HEK293T (cell line): ENCODE measurements around the gene VPS35L.
"Not testable (repeated sequence)": the region's sequence is repeated elsewhere in the genome, so short reads cannot be mapped to it uniquely, and the experiment has no call there.

Experiments used
- CTCF ChIA-PET: fragments of 350-600 bp; formaldehyde crosslinking; extraction: SDS; loops from one replicate; lab custom pipeline; 2021; ENCODE audit warnings: antibody characterized with exemption, inconsistent platforms; lab: Yijun Ruan, JAX
- POLR2A ChIA-PET: fragments of 350-600 bp; formaldehyde crosslinking; extraction: SDS; loops from one replicate; lab custom pipeline; 2020; ENCODE audit warnings: antibody characterized with exemption, inconsistent platforms; lab: Yijun Ruan, JAX
- DNase-seq: peaks from one replicate; pipeline ENCODE4 v3.0.0; 2012; ENCODE audit warnings: mixed read lengths; ENCODE audit errors: extremely low spot score
- ARNT ChIP-seq: fragments of 450-650 bp; IDR thresholded peaks from 2 replicates; pipeline ENCODE4 v1.6.1; 2017; ENCODE audit warnings: mild to moderate bottlenecking
- BHLHE40 ChIP-seq: fragments of 450-650 bp; IDR thresholded peaks from 2 replicates; pipeline ENCODE4 v1.6.1; 2016; ENCODE audit warnings: mild to moderate bottlenecking, moderate library complexity, borderline replicate concordance
- CTBP1 ChIP-seq: fragments of 450-650 bp; IDR thresholded peaks from 2 replicates; pipeline ENCODE4 v1.6.1; 2016; ENCODE audit warnings: borderline replicate concordance
- ELF4 ChIP-seq: fragments of 450-650 bp; IDR thresholded peaks from 2 replicates; pipeline ENCODE4 v1.6.1; 2017; ENCODE audit warnings: antibody characterized with exemption
- FOXA1 ChIP-seq: fragments of 450-650 bp; IDR thresholded peaks from 2 replicates; pipeline ENCODE4 v1.6.1; 2016; ENCODE audit warnings: mild to moderate bottlenecking
- FOXK2 ChIP-seq: fragments of 450-650 bp; IDR thresholded peaks from 2 replicates; pipeline ENCODE4 v1.6.1; 2016; ENCODE audit warnings: mild to moderate bottlenecking
- FOXM1 ChIP-seq: fragments of 450-650 bp; IDR thresholded peaks from 2 replicates; pipeline ENCODE4 v1.6.1; 2017; ENCODE audit warnings: mild to moderate bottlenecking, borderline replicate concordance
- HDGF ChIP-seq: fragments of 450-650 bp; IDR thresholded peaks from 2 replicates; pipeline ENCODE4 v1.6.1; 2017; ENCODE audit warnings: antibody characterized with exemption, borderline replicate concordance
- L3MBTL2 ChIP-seq: fragments of 450-650 bp; conservative IDR thresholded peaks from 2 replicates; pipeline ENCODE4 v1.6.1; 2016; ENCODE audit warnings: mild to moderate bottlenecking
- LEF1 ChIP-seq: fragments of 450-650 bp; IDR thresholded peaks from 2 replicates; pipeline ENCODE4 v1.6.1; 2017; ENCODE audit warnings: mild to moderate bottlenecking, borderline replicate concordance
- NFRKB ChIP-seq: fragments of 450-650 bp; IDR thresholded peaks from 2 replicates; pipeline ENCODE4 v1.6.1; 2016; ENCODE audit warnings: mild to moderate bottlenecking, moderate library complexity
- SP1 ChIP-seq: fragments of 450-650 bp; IDR thresholded peaks from 2 replicates; pipeline ENCODE4 v1.6.1; 2017
- SUZ12 ChIP-seq: fragments of 450-650 bp; IDR thresholded peaks from 2 replicates; pipeline ENCODE4 v1.6.1; 2016; ENCODE audit warnings: mild to moderate bottlenecking
- TARDBP ChIP-seq: fragments of 450-650 bp; IDR thresholded peaks from 2 replicates; pipeline ENCODE4 v1.6.1; 2016
- ZNF384 ChIP-seq: fragments of 450-650 bp; IDR thresholded peaks from 2 replicates; pipeline ENCODE4 v1.6.1; 2016
- TF ChIP-seq, protein P1 (sequence below): fragments of 450-650 bp; IDR thresholded peaks from 2 replicates; pipeline ENCODE4 v1.6.1; 2016

Gene VPS35L

DNA sequence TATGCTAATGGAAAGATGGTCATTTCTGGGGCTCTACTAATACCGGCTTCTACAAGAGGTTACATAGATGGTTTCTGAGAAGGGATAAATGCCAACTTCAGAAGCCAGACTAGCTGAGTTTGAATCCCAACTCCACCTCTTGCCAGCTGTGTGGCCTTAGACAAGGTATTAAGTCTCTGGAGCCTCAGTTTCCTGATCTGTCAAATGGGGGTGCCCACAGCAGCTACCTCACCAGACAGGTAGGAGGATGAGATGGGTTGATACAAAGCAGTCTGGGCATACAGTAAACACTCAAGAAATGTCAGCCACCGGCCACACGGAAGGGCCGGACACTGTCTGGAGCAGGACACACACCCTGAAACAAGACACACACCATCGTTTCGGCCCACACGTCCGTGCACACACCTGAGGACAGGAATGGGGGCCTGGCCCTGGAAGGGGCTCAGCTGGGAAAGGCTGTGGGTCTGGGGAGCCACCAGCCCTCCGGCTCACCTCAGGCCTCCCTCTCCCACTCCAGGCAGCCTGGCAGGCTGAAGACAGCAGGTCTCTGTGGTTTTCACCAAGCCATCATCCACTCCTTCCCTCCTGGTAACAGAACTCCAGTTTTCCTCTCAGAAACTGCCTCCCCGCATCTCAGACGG lies 157.0 kb downstream of the VPS35L start:
- ChIA-PET POLR2A (no interaction called here), CTCF (no interaction called here)
- DNase-seq, result no peak
- TF ChIP-seq LEF1 (no peak), FOXK2 (no peak), BHLHE40 (no peak), ELF4 (no peak), L3MBTL2 (no peak), TARDBP (no peak), SUZ12 (no peak), SP1 (no peak), CTBP1 (no peak), FOXA1 (no peak), ZNF384 (no peak), FOXM1 (no peak), HDGF (no peak), ARNT (no peak), NFRKB (no peak)
- TF ChIP-seq, protein P1, sequence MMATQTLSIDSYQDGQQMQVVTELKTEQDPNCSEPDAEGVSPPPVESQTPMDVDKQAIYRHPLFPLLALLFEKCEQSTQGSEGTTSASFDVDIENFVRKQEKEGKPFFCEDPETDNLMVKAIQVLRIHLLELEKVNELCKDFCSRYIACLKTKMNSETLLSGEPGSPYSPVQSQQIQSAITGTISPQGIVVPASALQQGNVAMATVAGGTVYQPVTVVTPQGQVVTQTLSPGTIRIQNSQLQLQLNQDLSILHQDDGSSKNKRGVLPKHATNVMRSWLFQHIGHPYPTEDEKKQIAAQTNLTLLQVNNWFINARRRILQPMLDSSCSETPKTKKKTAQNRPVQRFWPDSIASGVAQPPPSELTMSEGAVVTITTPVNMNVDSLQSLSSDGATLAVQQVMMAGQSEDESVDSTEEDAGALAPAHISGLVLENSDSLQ, result no peak

DNA sequence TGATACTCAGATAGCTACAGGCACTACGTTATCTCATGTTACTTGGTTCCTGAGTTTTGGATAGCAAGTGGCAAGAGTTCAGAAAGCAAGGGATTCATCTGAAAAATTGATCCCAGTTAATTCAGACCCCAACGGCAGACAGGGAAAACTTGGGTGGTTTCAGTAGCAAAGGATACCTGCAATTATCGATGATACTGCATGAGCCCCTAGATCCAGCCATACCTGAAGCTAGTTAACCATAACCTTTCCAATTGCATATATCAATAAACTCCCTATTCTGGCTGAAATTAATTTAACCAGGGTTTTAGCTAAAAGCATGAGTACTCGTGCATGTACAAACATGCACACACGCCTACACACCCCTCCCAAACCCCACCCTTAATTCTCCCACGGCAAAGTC lies 158.2 kb downstream of the VPS35L start:
- POLR2A ChIA-PET, result interaction anchor here (0.9 kb wide), 1 partner anchor 14 kb away, joined by 3 read pairs; no protein-coding TSS in a partner anchor
- no peak for DNase-seq
- TF ChIP-seq NFRKB (no peak), BHLHE40 (no peak), LEF1 (no peak), ARNT (no peak), FOXA1 (no peak), ZNF384 (no peak), CTBP1 (no peak), FOXM1 (no peak), ELF4 (no peak)
- CTCF ChIA-PET, result no interaction called here

DNA sequence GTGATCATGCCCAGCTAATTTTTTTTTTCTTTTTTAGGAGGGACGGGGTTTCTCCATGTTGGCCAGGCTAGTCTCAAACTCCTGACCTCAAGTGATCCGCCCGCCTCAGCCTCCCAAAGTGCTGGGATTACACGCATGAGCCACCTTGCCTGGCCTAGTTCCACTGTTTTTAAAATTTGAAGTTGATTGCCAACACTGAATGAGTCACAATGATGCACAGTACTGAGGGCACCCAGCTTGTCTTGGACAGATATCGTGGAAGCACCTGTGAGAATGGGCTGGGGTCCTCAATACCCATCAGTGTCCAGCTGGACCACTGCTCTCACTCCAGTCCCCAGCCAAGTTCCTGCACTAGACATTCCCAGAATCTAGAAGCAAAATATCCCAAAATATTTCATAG lies 160.1 kb downstream of the VPS35L start:
- no peak for TF ChIP-seq TARDBP
- no peak for TF ChIP-seq FOXK2
- TF ChIP-seq FOXA1, result no peak
- no peak for TF ChIP-seq HDGF
- no peak for TF ChIP-seq SP1
- TF ChIP-seq ARNT, result no peak
- TF ChIP-seq NFRKB, result no peak
- TF ChIP-seq LEF1, result no peak
- TF ChIP-seq, protein P1, result no peak
- no peak for TF ChIP-seq ZNF384
- no peak for TF ChIP-seq L3MBTL2
- no peak for TF ChIP-seq ELF4
- no peak for TF ChIP-seq FOXM1
- no peak for TF ChIP-seq CTBP1
- CTCF ChIA-PET, result no interaction called here
- POLR2A ChIA-PET, result no interaction called here
- no peak for DNase-seq

- ChIA-PET POLR2A (no interaction called here), CTCF (no interaction called here)
- DNase-seq, result no peak
- TF ChIP-seq TARDBP (no peak), BHLHE40 (no peak), LEF1 (no peak), HDGF (no peak), FOXA1 (no peak), ARNT (no peak), FOXK2 (no peak), SUZ12 (no peak), CTBP1 (no peak), ZNF384 (no peak), ELF4 (no peak), NFRKB (no peak), FOXM1 (no peak), SP1 (no peak)
- TF ChIP-seq, protein P1, result no peak
Measured at GRCh38 chr16:19716183-19716582, 160.7 kb downstream of the VPS35L start.

GRCh38 chr16:19716728-19717127 lies 161.2 kb downstream of the VPS35L start:
- CTCF ChIA-PET, POLR2A ChIA-PET, DNase-seq: not testable (repeated sequence)

- no peak for TF ChIP-seq ARNT
- TF ChIP-seq, protein P1, result no peak
- TF ChIP-seq LEF1, result no peak
- no peak for TF ChIP-seq ZNF384
- TF ChIP-seq SP1, result no peak
- no peak for TF ChIP-seq L3MBTL2
- no peak for TF ChIP-seq CTBP1
- no peak for TF ChIP-seq BHLHE40
- TF ChIP-seq FOXA1, result no peak
- TF ChIP-seq FOXM1, result no peak
- ChIA-PET CTCF (interaction anchor here (0.7 kb wide), 1 partner anchor 169 kb away, joined by 3 read pairs; no protein-coding TSS in a partner anchor), POLR2A (interaction anchor here (0.7 to 2.6 kb wide), 2 partner anchors 21 to 167 kb away, joined by 3 to 6 read pairs; partner anchors contain the start of gene GPRC5B)
- DNase-seq, result no peak
Measured at GRCh38 chr16:19717314-19717713, 161.8 kb downstream of the VPS35L start.
